Measurements from ENCODE around the gene CSNK2A1.

DNA sequence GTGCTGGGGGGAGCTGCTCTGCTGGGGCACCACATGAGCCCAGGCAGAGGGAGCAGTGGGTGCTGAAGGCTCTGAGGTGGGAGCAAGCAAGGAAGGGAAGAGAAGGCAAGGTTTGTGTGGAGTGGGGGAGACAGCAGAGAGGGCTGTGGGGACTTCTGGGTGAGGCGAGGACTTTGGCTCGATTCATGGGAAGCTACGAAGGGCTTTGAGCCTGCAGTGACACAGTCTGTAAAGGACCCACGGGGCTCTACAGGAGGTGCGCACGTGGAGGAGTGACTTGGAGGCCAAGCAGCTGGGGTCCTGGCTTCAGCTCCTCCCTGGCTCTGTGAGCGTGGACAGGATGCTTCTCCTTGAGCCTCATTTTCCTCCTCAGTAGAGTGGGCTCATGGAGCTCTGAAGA lies 29.1 kb upstream of the CSNK2A1 start:
- TF ChIP-seq RAD21 (IDR thresholded peaks at IDR 0.05; ENCODE audit: low read depth), result no peak
- TF ChIP-seq EGR1 (IDR thresholded peaks at IDR 0.05), result no peak
- TF ChIP-seq YY1 (IDR thresholded peaks at IDR 0.05; ENCODE audit: low read depth), result no peak
- TF ChIP-seq, protein P1, sequence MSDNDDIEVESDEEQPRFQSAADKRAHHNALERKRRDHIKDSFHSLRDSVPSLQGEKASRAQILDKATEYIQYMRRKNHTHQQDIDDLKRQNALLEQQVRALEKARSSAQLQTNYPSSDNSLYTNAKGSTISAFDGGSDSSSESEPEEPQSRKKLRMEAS (IDR thresholded peaks at IDR 0.05), result no peak
- no peak for TF ChIP-seq CEBPB (IDR thresholded peaks at IDR 0.05)
- TF ChIP-seq TAF1 (IDR thresholded peaks at IDR 0.05; ENCODE audit: low read depth), result no peak
- no peak for TF ChIP-seq CREB1 (IDR thresholded peaks at IDR 0.05; ENCODE audit: low read depth)
- TF ChIP-seq, protein P2, sequence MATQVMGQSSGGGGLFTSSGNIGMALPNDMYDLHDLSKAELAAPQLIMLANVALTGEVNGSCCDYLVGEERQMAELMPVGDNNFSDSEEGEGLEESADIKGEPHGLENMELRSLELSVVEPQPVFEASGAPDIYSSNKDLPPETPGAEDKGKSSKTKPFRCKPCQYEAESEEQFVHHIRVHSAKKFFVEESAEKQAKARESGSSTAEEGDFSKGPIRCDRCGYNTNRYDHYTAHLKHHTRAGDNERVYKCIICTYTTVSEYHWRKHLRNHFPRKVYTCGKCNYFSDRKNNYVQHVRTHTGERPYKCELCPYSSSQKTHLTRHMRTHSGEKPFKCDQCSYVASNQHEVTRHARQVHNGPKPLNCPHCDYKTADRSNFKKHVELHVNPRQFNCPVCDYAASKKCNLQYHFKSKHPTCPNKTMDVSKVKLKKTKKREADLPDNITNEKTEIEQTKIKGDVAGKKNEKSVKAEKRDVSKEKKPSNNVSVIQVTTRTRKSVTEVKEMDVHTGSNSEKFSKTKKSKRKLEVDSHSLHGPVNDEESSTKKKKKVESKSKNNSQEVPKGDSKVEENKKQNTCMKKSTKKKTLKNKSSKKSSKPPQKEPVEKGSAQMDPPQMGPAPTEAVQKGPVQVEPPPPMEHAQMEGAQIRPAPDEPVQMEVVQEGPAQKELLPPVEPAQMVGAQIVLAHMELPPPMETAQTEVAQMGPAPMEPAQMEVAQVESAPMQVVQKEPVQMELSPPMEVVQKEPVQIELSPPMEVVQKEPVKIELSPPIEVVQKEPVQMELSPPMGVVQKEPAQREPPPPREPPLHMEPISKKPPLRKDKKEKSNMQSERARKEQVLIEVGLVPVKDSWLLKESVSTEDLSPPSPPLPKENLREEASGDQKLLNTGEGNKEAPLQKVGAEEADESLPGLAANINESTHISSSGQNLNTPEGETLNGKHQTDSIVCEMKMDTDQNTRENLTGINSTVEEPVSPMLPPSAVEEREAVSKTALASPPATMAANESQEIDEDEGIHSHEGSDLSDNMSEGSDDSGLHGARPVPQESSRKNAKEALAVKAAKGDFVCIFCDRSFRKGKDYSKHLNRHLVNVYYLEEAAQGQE (IDR thresholded peaks at IDR 0.05; ENCODE audit: low read depth), result no peak
- TF ChIP-seq TEAD4 (IDR thresholded peaks at IDR 0.05), result no peak
- no peak for TF ChIP-seq TCF12 (IDR thresholded peaks at IDR 0.05; ENCODE audit: low read depth)
- TF ChIP-seq ZBTB7A (IDR thresholded peaks at IDR 0.05; ENCODE audit: low read depth), result no peak
- TF ChIP-seq FOXM1 (IDR thresholded peaks at IDR 0.05; ENCODE audit: borderline replicate concordance, low read depth), result no peak

All from Ishikawa (cell line).